Gastrocnemius medialis (tissue), 4 donors: ENCODE measurements around the gene ACTN4. TPM values are rescaled to one million over a fixed set of nuclear protein-coding genes. Genes with fewer than 3 reads are reported as not detected.

Source experiments
- ATAC-seq, 2 donors: fragments of 150-250 bp; one replicate each; pipeline ENCODE4 v1.9.1; 2016
- DNase-seq, 2 donors: peaks; one replicate each; pipeline ENCODE4 v3.0.0-alpha.2; 2019
- H3K27ac ChIP-seq, 4 donors: fragments of 200-600 bp; sonication (generic); 1 replicate in 1 of 4; 2 replicates in 3 of 4; pipeline ENCODE4 v1.5.1; 2016 to 2018; ENCODE audit warnings: mild to moderate bottlenecking in 2 of 4, moderate library complexity in 1 of 4
- H3K27me3 ChIP-seq, 3 donors: fragments of 200-600 bp; sonication (generic) in 2 of 3; 1 replicate in 1 of 3; 2 replicates in 2 of 3; pipeline versions ENCODE4 v1.5.1 to v1.6.0; 2016 to 2019; ENCODE audit warnings: mild to moderate bottlenecking in 1 of 3, moderate library complexity in 1 of 3
- H3K36me3 ChIP-seq, 2 donors: fragments of 200-600 bp; sonication (generic) in 1 of 2; one replicate each; pipeline ENCODE4 v1.5.1; 2017 to 2018
- H3K4me1 ChIP-seq, 2 donors: fragments of 200-600 bp; sonication (generic) in 1 of 2; one replicate each; pipeline ENCODE4 v1.5.1; 2016 to 2017; ENCODE audit warnings: mild to moderate bottlenecking in 2 of 2
- H3K4me3 ChIP-seq, 4 donors: fragments of 200-600 bp; sonication (generic) in 3 of 4; 1 replicate in 1 of 4; 2 replicates in 3 of 4; pipeline ENCODE4 v1.5.1; 2016 to 2019; ENCODE audit warnings: mild to moderate bottlenecking in 2 of 4
- H3K9me3 ChIP-seq, 3 donors: fragments of 200-600 bp; sonication (generic) in 2 of 3; 1 replicate in 1 of 3; 2 replicates in 2 of 3; pipeline ENCODE4 v1.5.1; 2016 to 2019
- CTCF ChIP-seq, 5 experiments: fragments of 450-650 bp in 3 of 5; fragments of 200-600 bp in 2 of 5; sonication (generic) in 2 of 5; IDR thresholded peaks in 4 of 5; conservative IDR thresholded peaks in 1 of 5; 1 replicate in 4 of 5; 2 replicates in 1 of 5; pipeline ENCODE4 v1.5.1; 2016 to 2019; ENCODE audit warnings: antibody characterized with exemption in 5 of 5, mild to moderate bottlenecking in 3 of 5, moderate library complexity in 3 of 5
- POLR2A ChIP-seq, 2 donors: fragments of 450-650 bp; IDR thresholded peaks; one replicate each; pipeline ENCODE4 v1.6.1; 2017; ENCODE audit warnings: antibody characterized with exemption in 2 of 2, mild to moderate bottlenecking in 2 of 2, moderate library complexity in 2 of 2
- in situ Hi-C, 4 donors: fragments of 200-750 bp; cut with MboI; loops; one replicate each; pipeline versions ENCODE4 v1.15.0 to v1.8.0; 2017; ENCODE audit warnings: low sequenced_read_pairs in 4 of 4
- intact Hi-C: fragments of 100-400 bp; cut with DNase I; formaldehyde crosslinking; loops from one replicate; pipeline ENCODE4 v1.15.1; 2023; ENCODE audit warnings: low total_unique reads
- total RNA-seq, 4 donors: library from RNA; depleted of rRNA; stranded (reverse); fragments of >200 nt; gene quantifications; one replicate each; pipeline versions ENCODE4 v1.1.0 to v1.2.3, GENCODE V29; 2016

ACTN4 gene
- total RNA-seq, 4 donors from 2014 or later = 32.0 to 85.3 (median 63.9) TPM

DNA sequence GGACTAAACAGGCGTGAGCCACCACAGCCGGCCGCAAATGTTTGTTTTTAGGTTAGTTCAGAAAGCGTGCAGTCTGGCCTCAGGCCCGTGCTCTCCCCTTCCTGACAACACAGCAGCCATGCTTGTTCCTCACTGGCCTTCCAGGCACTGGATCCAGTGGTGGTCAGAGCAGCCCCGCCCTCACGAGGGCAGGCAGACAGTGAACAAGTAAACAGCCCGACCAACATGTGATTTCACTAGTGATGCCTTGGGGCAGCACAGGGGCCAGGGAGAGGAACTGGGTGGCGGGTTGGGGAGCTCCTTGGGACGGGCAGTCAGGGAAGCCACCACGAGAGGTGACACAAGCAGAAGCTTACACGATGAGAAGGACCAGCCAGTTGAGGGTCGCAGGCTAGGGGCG, 56.1 kb downstream of the ACTN4 start:
- ATAC-seq (no peak), DNase-seq (no peak)
- in situ Hi-C loops (no loop called here), intact Hi-C loops (no loop called here)
- Histone ChIP-seq H3K4me1 (peaks cover 20 to 23% of the 10 kb centered on the region in 2 donors), H3K27ac (peak overlapping the region in 2 of 4 donors; percentile 34 to 96), H3K36me3 (peaks cover 0 to 58% of the 10 kb centered on the region in 2 donors), H3K4me3 (no peak overlapping the region), H3K27me3 (no peaks in the 10 kb centered on the region), H3K9me3 (no peaks in the 10 kb centered on the region)
- TF ChIP-seq CTCF (IDR thresholded peaks at IDR 0.05 in 4 of 5, conservative IDR thresholded peaks at IDR 0.05 in 1 of 5) = no peak
- TF ChIP-seq POLR2A (IDR thresholded peaks at IDR 0.05) = no peak

DNA sequence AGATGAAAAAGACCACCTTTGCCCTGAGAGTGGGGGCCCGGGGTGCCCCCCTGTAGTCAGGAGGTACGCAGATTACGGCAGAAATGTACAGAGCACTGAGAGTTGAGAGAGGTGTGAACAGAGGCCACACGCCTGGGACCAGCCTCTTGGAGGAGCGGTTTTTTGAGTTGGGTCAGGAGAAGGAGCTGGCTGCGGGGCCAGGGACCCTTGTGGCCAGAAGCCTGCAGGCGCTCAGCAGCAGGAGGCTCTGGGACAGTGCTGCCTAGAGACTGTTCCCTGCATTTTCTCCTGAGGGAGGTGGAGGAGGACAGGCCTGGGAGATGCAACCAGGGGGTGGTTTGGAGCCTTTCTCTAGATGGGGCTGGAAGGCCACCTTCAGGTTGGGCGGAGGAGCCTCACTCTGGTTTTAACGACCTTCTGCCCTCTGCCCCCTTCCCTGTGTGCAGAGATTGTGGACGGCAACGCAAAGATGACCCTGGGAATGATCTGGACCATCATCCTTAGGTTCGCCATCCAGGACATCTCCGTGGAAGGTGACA, 57.1 kb downstream of the ACTN4 start:
- Histone ChIP-seq H3K27ac (peak overlapping the region in 2 of 4 donors; percentile 88 to 96), H3K4me3 (no peak overlapping the region), H3K27me3 (no peaks in the 10 kb centered on the region), H3K36me3 (peaks cover 0 to 69% of the 10 kb centered on the region in 2 donors), H3K9me3 (no peaks in the 10 kb centered on the region), H3K4me1 (peaks cover 19 to 27% of the 10 kb centered on the region in 2 donors)
- no peak for TF ChIP-seq CTCF (IDR thresholded peaks at IDR 0.05 in 4 of 5, conservative IDR thresholded peaks at IDR 0.05 in 1 of 5)
- no peak for TF ChIP-seq POLR2A (IDR thresholded peaks at IDR 0.05)
- DNase-seq (no peak), ATAC-seq (no peak)
- in situ Hi-C loops = no loop called here
- intact Hi-C loops = no loop called here

DNA sequence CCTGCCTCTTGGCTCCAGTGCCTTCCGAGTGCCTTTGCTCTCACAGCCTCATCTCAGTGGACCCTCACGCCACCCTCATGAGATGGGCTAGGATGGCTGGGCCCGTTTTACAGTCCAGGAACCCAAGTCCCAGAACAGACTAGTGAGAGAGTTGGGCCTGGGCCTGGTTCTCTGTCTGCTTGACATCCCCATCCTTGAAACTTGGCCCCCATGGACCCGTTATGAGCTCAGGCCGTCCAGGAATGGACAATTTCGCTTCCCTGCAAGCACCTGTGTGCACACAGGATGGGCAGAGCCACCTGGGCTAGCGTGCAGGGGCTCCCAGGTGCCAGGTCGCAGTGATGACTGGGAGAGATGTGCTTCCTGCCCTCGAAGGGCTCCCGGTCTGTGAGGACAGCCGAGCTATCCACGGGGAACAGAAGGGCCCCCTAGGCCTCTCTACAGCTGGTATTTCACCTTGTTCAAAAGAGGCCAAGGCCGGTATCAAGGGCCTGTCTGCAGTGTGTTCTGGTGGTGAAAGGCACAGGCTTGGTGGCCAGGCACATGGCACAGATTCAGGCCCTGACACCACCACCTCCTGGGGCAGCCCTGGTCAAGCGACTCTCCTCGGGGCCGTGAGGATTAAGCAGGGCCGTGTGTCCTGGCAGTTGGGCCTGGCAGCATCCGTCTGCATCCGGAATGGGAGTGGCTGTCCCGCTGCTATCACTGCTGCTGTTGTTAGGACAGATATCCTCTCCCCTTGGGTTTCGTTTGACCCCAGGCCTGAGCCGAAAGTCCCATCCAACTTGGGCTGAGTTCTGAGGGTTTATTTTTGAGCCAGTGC, 58.0 kb downstream of the ACTN4 start:
- Histone ChIP-seq H3K4me1 (peaks cover 23 to 35% of the 10 kb centered on the region in 2 donors), H3K36me3 (peaks cover 0 to 77% of the 10 kb centered on the region in 2 donors), H3K9me3 (no peaks in the 10 kb centered on the region), H3K27ac (peak overlapping the region; percentile 46 to 96 (median 82)), H3K27me3 (no peaks in the 10 kb centered on the region), H3K4me3 (no peak overlapping the region)
- intact Hi-C loops (no loop called here), in situ Hi-C loops (no loop called here)
- no peak for TF ChIP-seq POLR2A (IDR thresholded peaks at IDR 0.05)
- TF ChIP-seq CTCF (IDR thresholded peaks at IDR 0.05 in 4 of 5, conservative IDR thresholded peaks at IDR 0.05 in 1 of 5) = no peak
- DNase-seq (no peak), ATAC-seq (no peak)

- Histone ChIP-seq H3K27ac (peak overlapping the region; percentile 60 to 96 (median 82)), H3K9me3 (no peaks in the 10 kb centered on the region), H3K36me3 (peaks cover 0 to 70% of the 10 kb centered on the region in 2 donors), H3K4me3 (no peak overlapping the region), H3K4me1 (peaks cover 38 to 44% of the 10 kb centered on the region in 2 donors), H3K27me3 (no peaks in the 10 kb centered on the region)
- no peak for ATAC-seq
- TF ChIP-seq POLR2A (IDR thresholded peaks at IDR 0.05) = no peak
- DNase-seq = no peak
- intact Hi-C loops = no loop called here
- in situ Hi-C loops = no loop called here
Measured at GRCh38 chr19:38706792-38707511, 59.5 kb downstream of the ACTN4 start.
